GM23338 (cell line): ENCODE data around the gene SNX2. TPM values are rescaled to one million over a fixed set of nuclear protein-coding genes. Genes with fewer than 3 reads are reported as not detected.

Source experiments
- ATAC-seq: fragments of 200-7000 bp; cut with Tn5 transposase; 3 replicates; pipeline ENCODE4 v1.9.1; 2020
- DNase-seq: peaks from one replicate; pipeline ENCODE4 v3.0.0-alpha.2; 2015; ENCODE audit warnings: low spot score
- H2AFZ ChIP-seq: fragments of 200-600 bp; sonication (generic); 2 replicates; pipeline ENCODE4 v1.8.0; 2016; ENCODE audit warnings: antibody characterized with exemption, mild to moderate bottlenecking, moderate library complexity
- H3F3A ChIP-seq: fragments of 200-600 bp; sonication (generic); replicated peaks from 2 replicates; pipeline ENCODE4 v1.8.0; 2017; ENCODE audit warnings: antibody characterized with exemption, mixed run types, low read depth
- H3K27ac ChIP-seq: fragments of 200-600 bp; sonication (generic); 2 replicates; pipeline ENCODE4 v1.6.1; 2016; ENCODE audit warnings: low read depth
- H3K27me3 ChIP-seq: fragments of 200-600 bp; sonication (generic); 2 replicates; pipeline ENCODE4 v1.8.0; 2016; ENCODE audit warnings: mild to moderate bottlenecking, mixed run types, moderate library complexity; ENCODE audit not compliant: insufficient read depth
- H3K36me3 ChIP-seq: fragments of 200-600 bp; sonication (generic); 2 replicates; pipeline ENCODE4 v1.8.0; 2016; ENCODE audit warnings: mild to moderate bottlenecking; ENCODE audit not compliant: insufficient read depth
- H3K4me1 ChIP-seq: fragments of 200-600 bp; sonication (generic); 2 replicates; pipeline ENCODE4 v1.8.0; 2016; ENCODE audit warnings: mild to moderate bottlenecking, moderate library complexity; ENCODE audit not compliant: insufficient read depth
- H3K4me2 ChIP-seq: fragments of 200-600 bp; sonication (generic); 2 replicates; pipeline ENCODE4 v1.7.1; 2017; ENCODE audit warnings: mixed run types
- H3K4me3 ChIP-seq: fragments of 200-600 bp; sonication (generic); 2 replicates; pipeline ENCODE4 v1.6.1; 2016; ENCODE audit warnings: mixed run types
- H3K79me2 ChIP-seq: fragments of 200-600 bp; sonication (generic); replicated peaks from 2 replicates; pipeline ENCODE4 v1.8.0; 2017; ENCODE audit warnings: mild to moderate bottlenecking; ENCODE audit not compliant: insufficient read depth
- H3K9me2 ChIP-seq: fragments of 200-600 bp; sonication (generic); 2 replicates; pipeline ENCODE4 v1.8.0; 2017; ENCODE audit not compliant: insufficient read depth
- H4K20me1 ChIP-seq: fragments of 200-600 bp; sonication (generic); replicated peaks from 2 replicates; pipeline ENCODE4 v1.8.0; 2017; ENCODE audit warnings: mild to moderate bottlenecking; ENCODE audit not compliant: insufficient read depth
- H3K27ac Mint-ChIP-seq: 2 replicates; pipeline ENCODE4 v1.8.0; 2020; ENCODE audit warnings: inconsistent platforms, mild to moderate bottlenecking, moderate library complexity, mixed read lengths
- H3K27me3 Mint-ChIP-seq: 3 replicates; pipeline ENCODE4 v1.8.0; 2022; ENCODE audit warnings: low read depth, mild to moderate bottlenecking, moderate library complexity, mixed read lengths, inconsistent platforms; ENCODE audit not compliant: insufficient read depth, poor library complexity
- H3K36me3 Mint-ChIP-seq: 3 replicates; pipeline ENCODE4 v1.8.0; 2021; ENCODE audit warnings: low read depth, mild to moderate bottlenecking, inconsistent platforms, moderate library complexity, mixed read lengths
- H3K4me1 Mint-ChIP-seq: 3 replicates; pipeline ENCODE4 v1.8.0; 2020; ENCODE audit warnings: mild to moderate bottlenecking, inconsistent platforms, mixed read lengths
- H3K4me3 Mint-ChIP-seq: 3 replicates; pipeline ENCODE4 v1.8.0; 2021; ENCODE audit warnings: moderate library complexity, mild to moderate bottlenecking, inconsistent platforms, mixed read lengths
- H3K9me3 Mint-ChIP-seq: 3 replicates; pipeline ENCODE4 v1.8.0; 2020; ENCODE audit warnings: moderate library complexity, mild to moderate bottlenecking, inconsistent platforms, mixed read lengths
- CREB1 ChIP-seq: fragments of 250-450 bp; sonication (Bioruptor Pico); IDR thresholded peaks from 2 replicates; pipeline ENCODE4 v1.5.0; 2020; ENCODE audit warnings: low read depth, mild to moderate bottlenecking, moderate library complexity
- EZH2 ChIP-seq: fragments of 200-600 bp; sonication (generic); IDR thresholded peaks from one replicate; pipeline ENCODE4 v1.8.0; 2017; ENCODE audit warnings: antibody characterized with exemption, mild to moderate bottlenecking, low read depth; ENCODE audit not compliant: unreplicated experiment
- NANOG ChIP-seq: IDR thresholded peaks from 2 replicates; pipeline ENCODE4 v1.6.1; 2016; ENCODE audit warnings: antibody characterized with exemption, borderline replicate concordance
- POLR2AphosphoS5 ChIP-seq: IDR thresholded peaks from 2 replicates; pipeline ENCODE4 v1.6.1; 2016; ENCODE audit warnings: antibody characterized with exemption, low read depth
- STAT1 ChIP-seq: IDR thresholded peaks from one replicate; pipeline ENCODE4 v1.6.1; 2016; ENCODE audit warnings: antibody characterized with exemption; ENCODE audit not compliant: unreplicated experiment
- ZNF114 ChIP-seq: fragments of 250-450 bp; sonication (Bioruptor Pico); IDR thresholded peaks from 2 replicates; pipeline ENCODE4 v1.5.0; 2020; ENCODE audit warnings: mild to moderate bottlenecking, moderate library complexity
- ZNF331 ChIP-seq: fragments of 250-450 bp; sonication (Bioruptor Pico); IDR thresholded peaks from 2 replicates; pipeline ENCODE4 v1.5.0; 2020; ENCODE audit warnings: low read depth, mild to moderate bottlenecking, moderate library complexity
- polyA plus RNA-seq: library from polyadenylated mRNA; unstranded; fragments of >200 nt; fragmentation: Nextera tagmentation; extraction: Ambion mirVana; gene quantifications from 2 replicates; pipeline ENCODE4 v1.2.1, GENCODE V29; 2016
- total RNA-seq: library from RNA; depleted of rRNA; stranded (reverse); fragments of >200 nt; shearing (Covaris generic); gene quantifications from 2 replicates; pipeline ENCODE4 v1.2.3, GENCODE V29; 2014
- TF ChIP-seq, protein P1 (sequence below): IDR thresholded peaks from 2 replicates; pipeline ENCODE4 v1.6.1; 2016; ENCODE audit warnings: antibody characterized with exemption
- TF ChIP-seq, protein P2 (sequence below): fragments of 250-450 bp; sonication (Bioruptor Pico); IDR thresholded peaks from 2 replicates; pipeline ENCODE4 v1.5.0; 2020; ENCODE audit warnings: mild to moderate bottlenecking, moderate library complexity
- TF ChIP-seq, protein P3 (sequence below), 2 experiments: fragments of 200-600 bp in 1 of 2; sonication (generic) in 1 of 2; conservative IDR thresholded peaks; 2 replicates each; pipeline versions ENCODE4 v1.5.1 to v1.6.1; 2016 to 2017; ENCODE audit warnings: antibody characterized with exemption in 2 of 2, low read depth in 2 of 2, mild to moderate bottlenecking in 2 of 2, moderate library complexity in 1 of 2
- TF ChIP-seq, protein P4 (sequence below): IDR thresholded peaks from one replicate; pipeline ENCODE4 v1.6.1; 2018; ENCODE audit warnings: antibody characterized with exemption; ENCODE audit not compliant: unreplicated experiment

Gene SNX2
- total and polyA plus RNA-seq, 2 experiments from 2014 or later: 50.8 to 67.8 TPM

DNA sequence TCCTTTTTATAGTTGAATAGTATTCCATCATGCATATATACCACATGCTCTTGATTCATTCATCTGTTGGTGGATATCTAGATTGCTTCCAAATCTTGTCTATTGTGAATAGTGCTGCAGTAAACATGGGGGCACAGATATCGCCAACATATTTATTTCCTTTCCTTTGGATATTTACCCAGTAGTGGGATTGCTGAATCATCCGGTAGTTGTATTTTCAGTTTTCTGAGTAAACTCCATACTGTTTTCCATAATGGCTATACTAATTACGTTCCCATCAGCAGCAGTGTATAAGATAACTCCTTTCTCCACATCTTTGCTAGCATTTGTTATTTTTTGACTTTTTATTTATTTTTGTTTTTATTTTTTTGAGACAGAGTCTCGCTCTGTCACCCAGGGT is 3.3 kb downstream of the SNX2 start:
- no peak for ATAC-seq
- Histone ChIP-seq H3K9me2 (no peaks in the 10 kb centered on the region), H3K4me2 (no peak overlapping the region), H3K27me3 (no peaks in the 10 kb centered on the region), H4K20me1 (peaks cover 2% of the 10 kb centered on the region; the same call in 1 of the 2 replicates), H3K79me2 (peaks cover 75% of the 10 kb centered on the region), H3F3A (no peaks in the 10 kb centered on the region), H3K4me3 (no peak overlapping the region), H3K4me1 (peaks cover 14% of the 10 kb centered on the region), H3K27ac (no peak overlapping the region), H3K36me3 (no peaks in the 10 kb centered on the region), H2AFZ (no peak overlapping the region)
- H3K27me3 Mint-ChIP-seq: peaks cover 2% of the 10 kb centered on the region
- TF ChIP-seq POLR2AphosphoS5: no peak
- TF ChIP-seq EZH2: no peak
- TF ChIP-seq, protein P1, sequence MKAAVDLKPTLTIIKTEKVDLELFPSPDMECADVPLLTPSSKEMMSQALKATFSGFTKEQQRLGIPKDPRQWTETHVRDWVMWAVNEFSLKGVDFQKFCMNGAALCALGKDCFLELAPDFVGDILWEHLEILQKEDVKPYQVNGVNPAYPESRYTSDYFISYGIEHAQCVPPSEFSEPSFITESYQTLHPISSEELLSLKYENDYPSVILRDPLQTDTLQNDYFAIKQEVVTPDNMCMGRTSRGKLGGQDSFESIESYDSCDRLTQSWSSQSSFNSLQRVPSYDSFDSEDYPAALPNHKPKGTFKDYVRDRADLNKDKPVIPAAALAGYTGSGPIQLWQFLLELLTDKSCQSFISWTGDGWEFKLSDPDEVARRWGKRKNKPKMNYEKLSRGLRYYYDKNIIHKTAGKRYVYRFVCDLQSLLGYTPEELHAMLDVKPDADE: no peak
- no peak for TF ChIP-seq NANOG
- TF ChIP-seq, protein P2, sequence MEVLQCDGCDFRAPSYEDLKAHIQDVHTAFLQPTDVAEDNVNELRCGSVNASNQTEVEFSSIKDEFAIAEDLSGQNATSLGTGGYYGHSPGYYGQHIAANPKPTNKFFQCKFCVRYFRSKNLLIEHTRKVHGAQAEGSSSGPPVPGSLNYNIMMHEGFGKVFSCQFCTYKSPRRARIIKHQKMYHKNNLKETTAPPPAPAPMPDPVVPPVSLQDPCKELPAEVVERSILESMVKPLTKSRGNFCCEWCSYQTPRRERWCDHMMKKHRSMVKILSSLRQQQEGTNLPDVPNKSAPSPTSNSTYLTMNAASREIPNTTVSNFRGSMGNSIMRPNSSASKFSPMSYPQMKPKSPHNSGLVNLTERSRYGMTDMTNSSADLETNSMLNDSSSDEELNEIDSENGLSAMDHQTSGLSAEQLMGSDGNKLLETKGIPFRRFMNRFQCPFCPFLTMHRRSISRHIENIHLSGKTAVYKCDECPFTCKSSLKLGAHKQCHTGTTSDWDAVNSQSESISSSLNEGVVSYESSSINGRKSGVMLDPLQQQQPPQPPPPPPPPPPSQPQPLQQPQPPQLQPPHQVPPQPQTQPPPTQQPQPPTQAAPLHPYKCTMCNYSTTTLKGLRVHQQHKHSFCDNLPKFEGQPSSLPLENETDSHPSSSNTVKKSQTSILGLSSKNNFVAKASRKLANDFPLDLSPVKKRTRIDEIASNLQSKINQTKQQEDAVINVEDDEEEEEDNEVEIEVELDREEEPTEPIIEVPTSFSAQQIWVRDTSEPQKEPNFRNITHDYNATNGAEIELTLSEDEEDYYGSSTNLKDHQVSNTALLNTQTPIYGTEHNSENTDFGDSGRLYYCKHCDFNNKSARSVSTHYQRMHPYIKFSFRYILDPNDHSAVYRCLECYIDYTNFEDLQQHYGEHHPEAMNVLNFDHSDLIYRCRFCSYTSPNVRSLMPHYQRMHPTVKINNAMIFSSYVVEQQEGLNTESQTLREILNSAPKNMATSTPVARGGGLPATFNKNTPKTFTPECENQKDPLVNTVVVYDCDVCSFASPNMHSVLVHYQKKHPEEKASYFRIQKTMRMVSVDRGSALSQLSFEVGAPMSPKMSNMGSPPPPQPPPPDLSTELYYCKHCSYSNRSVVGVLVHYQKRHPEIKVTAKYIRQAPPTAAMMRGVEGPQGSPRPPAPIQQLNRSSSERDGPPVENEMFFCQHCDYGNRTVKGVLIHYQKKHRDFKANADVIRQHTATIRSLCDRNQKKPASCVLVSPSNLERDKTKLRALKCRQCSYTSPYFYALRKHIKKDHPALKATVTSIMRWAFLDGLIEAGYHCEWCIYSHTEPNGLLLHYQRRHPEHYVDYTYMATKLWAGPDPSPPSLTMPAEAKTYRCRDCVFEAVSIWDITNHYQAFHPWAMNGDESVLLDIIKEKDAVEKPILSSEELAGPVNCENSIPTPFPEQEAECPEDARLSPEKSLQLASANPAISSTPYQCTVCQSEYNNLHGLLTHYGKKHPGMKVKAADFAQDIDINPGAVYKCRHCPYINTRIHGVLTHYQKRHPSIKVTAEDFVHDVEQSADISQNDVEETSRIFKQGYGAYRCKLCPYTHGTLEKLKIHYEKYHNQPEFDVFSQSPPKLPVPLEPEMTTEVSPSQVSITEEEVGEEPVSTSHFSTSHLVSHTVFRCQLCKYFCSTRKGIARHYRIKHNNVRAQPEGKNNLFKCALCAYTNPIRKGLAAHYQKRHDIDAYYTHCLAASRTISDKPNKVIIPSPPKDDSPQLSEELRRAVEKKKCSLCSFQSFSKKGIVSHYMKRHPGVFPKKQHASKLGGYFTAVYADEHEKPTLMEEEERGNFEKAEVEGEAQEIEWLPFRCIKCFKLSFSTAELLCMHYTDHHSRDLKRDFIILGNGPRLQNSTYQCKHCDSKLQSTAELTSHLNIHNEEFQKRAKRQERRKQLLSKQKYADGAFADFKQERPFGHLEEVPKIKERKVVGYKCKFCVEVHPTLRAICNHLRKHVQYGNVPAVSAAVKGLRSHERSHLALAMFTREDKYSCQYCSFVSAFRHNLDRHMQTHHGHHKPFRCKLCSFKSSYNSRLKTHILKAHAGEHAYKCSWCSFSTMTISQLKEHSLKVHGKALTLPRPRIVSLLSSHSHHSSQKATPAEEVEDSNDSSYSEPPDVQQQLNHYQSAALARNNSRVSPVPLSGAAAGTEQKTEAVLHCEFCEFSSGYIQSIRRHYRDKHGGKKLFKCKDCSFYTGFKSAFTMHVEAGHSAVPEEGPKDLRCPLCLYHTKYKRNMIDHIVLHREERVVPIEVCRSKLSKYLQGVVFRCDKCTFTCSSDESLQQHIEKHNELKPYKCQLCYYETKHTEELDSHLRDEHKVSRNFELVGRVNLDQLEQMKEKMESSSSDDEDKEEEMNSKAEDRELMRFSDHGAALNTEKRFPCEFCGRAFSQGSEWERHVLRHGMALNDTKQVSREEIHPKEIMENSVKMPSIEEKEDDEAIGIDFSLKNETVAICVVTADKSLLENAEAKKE (CRISPR knock-in tag): no peak
- TF ChIP-seq, protein P3, sequence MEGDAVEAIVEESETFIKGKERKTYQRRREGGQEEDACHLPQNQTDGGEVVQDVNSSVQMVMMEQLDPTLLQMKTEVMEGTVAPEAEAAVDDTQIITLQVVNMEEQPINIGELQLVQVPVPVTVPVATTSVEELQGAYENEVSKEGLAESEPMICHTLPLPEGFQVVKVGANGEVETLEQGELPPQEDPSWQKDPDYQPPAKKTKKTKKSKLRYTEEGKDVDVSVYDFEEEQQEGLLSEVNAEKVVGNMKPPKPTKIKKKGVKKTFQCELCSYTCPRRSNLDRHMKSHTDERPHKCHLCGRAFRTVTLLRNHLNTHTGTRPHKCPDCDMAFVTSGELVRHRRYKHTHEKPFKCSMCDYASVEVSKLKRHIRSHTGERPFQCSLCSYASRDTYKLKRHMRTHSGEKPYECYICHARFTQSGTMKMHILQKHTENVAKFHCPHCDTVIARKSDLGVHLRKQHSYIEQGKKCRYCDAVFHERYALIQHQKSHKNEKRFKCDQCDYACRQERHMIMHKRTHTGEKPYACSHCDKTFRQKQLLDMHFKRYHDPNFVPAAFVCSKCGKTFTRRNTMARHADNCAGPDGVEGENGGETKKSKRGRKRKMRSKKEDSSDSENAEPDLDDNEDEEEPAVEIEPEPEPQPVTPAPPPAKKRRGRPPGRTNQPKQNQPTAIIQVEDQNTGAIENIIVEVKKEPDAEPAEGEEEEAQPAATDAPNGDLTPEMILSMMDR (conservative IDR thresholded peaks at IDR 0.05; ENCODE audit: low read depth in 2 of 2): no peak
- TF ChIP-seq CREB1 (CRISPR knock-in tag): no peak
- no peak for TF ChIP-seq STAT1
- no peak for TF ChIP-seq ZNF331 (CRISPR knock-in tag)
- TF ChIP-seq, protein P4, sequence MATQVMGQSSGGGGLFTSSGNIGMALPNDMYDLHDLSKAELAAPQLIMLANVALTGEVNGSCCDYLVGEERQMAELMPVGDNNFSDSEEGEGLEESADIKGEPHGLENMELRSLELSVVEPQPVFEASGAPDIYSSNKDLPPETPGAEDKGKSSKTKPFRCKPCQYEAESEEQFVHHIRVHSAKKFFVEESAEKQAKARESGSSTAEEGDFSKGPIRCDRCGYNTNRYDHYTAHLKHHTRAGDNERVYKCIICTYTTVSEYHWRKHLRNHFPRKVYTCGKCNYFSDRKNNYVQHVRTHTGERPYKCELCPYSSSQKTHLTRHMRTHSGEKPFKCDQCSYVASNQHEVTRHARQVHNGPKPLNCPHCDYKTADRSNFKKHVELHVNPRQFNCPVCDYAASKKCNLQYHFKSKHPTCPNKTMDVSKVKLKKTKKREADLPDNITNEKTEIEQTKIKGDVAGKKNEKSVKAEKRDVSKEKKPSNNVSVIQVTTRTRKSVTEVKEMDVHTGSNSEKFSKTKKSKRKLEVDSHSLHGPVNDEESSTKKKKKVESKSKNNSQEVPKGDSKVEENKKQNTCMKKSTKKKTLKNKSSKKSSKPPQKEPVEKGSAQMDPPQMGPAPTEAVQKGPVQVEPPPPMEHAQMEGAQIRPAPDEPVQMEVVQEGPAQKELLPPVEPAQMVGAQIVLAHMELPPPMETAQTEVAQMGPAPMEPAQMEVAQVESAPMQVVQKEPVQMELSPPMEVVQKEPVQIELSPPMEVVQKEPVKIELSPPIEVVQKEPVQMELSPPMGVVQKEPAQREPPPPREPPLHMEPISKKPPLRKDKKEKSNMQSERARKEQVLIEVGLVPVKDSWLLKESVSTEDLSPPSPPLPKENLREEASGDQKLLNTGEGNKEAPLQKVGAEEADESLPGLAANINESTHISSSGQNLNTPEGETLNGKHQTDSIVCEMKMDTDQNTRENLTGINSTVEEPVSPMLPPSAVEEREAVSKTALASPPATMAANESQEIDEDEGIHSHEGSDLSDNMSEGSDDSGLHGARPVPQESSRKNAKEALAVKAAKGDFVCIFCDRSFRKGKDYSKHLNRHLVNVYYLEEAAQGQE: no peak
- TF ChIP-seq ZNF114 (CRISPR knock-in tag): no peak
- no peak for DNase-seq
- peaks cover 14% of the 10 kb centered on the region for H3K4me1 Mint-ChIP-seq
- H3K36me3 Mint-ChIP-seq: no peaks in the 10 kb centered on the region; the same call in 2 of the 3 replicates
- H3K4me3 Mint-ChIP-seq: no peak overlapping the region
- no peaks in the 10 kb centered on the region for H3K9me3 Mint-ChIP-seq
- H3K27ac Mint-ChIP-seq: 0 out of 2 replicates have a peak overlapping the region, but pooled peaks have one; percentile 65
